Activated T-cell treated with anti-CD3 and anti-CD28 coated beads for 4 hours (primary cell): ENCODE data around the gene H2BW2.
"Not testable (repeated sequence)": the region's sequence is repeated elsewhere in the genome, so short reads cannot be mapped to it uniquely, and the experiment has no call there.

Experiments used
- DNase-seq: peaks from one replicate; pipeline ENCODE4 v3.0.0-alpha.2; 2020

The H2BW2 gene

DNA sequence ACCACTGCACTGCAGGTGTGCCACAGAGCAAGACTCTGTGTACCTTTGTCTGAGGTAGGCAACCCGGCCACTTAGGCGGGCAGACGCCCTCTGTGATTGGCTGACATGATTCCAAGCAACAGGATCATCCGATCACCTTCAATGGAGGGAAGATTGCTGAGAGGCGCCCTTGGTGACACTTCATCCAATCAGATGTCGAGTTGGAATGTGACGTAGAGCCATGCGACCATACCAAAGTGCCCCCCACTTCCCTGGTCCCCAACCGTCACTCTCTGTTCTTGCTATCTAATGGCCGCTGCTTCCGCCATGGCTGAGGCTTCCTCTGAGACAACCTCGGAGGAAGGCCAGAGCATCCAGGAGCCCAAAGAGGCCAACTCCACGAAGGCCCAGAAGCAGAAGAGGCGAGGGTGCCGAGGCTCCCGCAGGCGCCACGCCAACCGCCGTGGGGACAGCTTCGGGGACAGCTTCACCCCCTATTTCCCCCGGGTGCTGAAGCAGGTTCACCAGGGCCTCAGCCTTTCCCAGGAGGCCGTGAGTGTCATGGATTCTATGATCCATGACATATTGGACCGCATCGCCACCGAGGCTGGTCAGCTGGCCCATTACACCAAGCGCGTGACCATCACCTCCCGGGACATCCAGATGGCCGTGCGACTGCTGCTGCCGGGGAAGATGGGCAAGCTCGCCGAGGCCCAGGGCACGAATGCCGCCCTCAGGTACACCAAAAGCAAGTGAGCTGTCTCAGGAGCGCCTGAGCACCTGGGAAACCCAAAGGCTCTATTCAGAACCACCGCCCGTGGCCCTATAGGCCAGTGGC lies at the start of gene H2BW2:
Gene H2BW2, plus strand, starts transcription at position 268 of the 817 bp plus-strand sequence. Its CDS starts 39 bp downstream, at position 307.
- DNase-seq, result no peak

- no peak for DNase-seq
Measured at GRCh38 chrX:103999234-103999633, 40.5 kb upstream of the H2BW2 start.

DNA sequence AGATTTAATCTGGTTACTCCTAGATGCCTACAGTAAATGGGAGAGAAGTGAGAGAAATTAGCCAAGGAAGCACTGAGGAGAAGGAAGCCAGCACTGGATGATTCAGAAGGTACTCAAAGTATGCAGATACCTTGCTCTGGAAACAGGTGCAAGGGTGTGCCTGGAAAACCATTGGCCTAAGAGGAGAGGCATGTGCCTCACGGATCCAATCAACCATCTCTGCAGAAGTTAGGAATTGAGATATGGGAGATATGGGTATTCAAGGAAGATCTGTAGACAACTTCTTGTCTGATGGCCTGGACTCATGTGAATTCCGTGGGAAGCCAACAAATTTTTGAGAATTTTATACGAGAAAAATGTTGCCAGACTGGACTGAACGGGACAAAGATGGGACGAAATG lies 30.9 kb upstream of the H2BW2 start:
- no peak for DNase-seq

DNA sequence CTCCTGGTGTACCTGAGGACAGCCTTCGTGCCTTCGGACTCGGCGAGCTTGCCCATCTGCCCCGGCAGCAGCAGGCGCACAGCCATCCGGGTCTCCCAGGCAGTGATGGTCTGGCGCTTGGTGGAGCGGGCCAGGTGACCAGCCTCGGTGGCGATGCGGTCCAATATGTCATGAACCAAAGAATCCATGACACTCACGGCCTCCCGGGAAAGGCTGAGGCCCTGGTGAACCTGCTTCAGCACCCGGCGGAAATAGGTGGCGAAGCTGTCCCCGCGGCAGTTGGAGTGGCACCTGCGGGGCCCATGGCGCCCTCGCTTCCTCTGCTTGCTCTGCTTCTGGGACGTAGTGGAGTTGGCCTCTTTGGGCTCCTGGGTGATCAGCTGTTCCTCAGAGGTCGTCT lies 26.6 kb upstream of the H2BW2 start:
- no peak for DNase-seq

- no peak for DNase-seq
Measured at GRCh38 chrX:104013606-104014005, 26.1 kb upstream of the H2BW2 start, which contains the start of gene H2BW1. Gene H2BW1, minus strand, starts transcription at chrX:104013708. Its CDS starts 132 bp downstream, at chrX:104013576.

- DNase-seq, result not testable (repeated sequence)
Measured at GRCh38 chrX:104015576-104015975, 24.2 kb upstream of the H2BW2 start.

DNA sequence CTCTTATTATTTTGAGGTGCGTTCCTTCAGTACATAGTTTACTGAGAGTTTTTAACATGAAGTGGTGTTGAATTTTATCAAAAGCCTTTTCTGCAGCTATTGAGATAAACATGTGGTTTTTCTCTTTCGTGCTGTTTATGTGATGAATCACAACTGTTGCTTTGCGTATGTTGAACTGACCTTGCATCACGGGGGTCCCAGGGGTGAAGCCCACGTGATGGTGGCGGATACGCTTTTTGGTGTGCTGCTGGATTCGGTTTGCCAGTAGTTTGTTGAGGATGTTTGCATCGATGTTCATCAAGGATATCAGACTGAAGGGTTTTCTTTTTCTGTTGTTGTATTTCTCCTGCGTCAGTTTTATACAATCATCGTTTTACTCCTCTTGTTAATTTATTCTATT lies 21.6 kb upstream of the H2BW2 start:
- no peak for DNase-seq

- no peak for DNase-seq
Measured at GRCh38 chrX:104041003-104041402, 1.2 kb downstream of the H2BW2 start.

DNA sequence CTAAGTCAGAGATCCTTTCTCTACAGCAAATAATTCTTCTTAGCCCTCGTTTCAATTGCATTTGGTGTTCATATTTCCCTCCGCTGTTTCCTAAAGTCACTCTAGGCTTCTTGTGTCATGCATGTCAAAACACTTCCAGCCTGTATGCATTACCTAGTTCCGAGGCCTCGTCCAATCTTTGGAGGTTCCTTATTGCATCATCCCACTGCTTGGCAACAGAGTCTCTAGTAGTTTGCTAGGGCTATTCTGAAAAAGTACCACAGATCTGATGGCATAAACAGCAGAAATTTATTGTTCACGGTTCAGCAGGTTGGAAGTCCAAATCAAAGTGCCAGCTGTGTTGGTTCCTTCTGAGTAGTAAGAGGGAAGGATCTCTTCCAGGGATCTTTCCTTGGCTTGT lies 5.9 kb downstream of the H2BW2 start:
- no peak for DNase-seq

GRCh38 chrX:104047171-104047570 lies 7.4 kb downstream of the H2BW2 start:
- DNase-seq, result no peak

DNA sequence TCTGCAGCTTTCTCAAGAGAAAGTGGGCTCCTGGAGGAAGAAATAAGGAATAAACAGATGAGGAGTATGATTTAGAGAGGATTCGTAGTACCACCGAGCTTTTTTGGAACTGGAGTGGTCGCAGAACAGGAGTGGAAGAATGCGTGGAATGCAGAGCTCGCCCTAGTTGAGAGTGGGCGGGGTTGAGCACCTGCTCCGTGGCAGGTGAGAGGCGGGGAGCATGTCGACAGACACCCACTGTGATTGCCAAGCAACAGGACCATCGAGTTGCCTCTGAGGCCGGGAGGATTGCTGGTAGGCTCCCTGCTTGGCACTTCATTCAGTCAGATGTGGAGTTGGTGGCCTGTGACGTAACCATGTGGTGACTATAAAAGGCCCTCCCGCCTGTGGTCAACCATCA lies 15.2 kb downstream of the H2BW2 start:
- not testable (repeated sequence) for DNase-seq

- not testable (repeated sequence) for DNase-seq
Measured at GRCh38 chrX:104062636-104063035, 22.9 kb downstream of the H2BW2 start.

GRCh38 chrX:104075778-104076445 lies 36.2 kb downstream of the H2BW2 start, which contains the start of gene TMSB15C:
Gene TMSB15C, minus strand, starts transcription at chrX:104076236.
- DNase-seq, result not testable (repeated sequence)

GRCh38 chrX:104077854-104078253 lies 38.1 kb downstream of the H2BW2 start:
- DNase-seq, result not testable (repeated sequence)

GRCh38 chrX:104084063-104084462 lies 44.3 kb downstream of the H2BW2 start:
- DNase-seq, result no peak

GRCh38 chrX:104084534-104085277 lies 45.0 kb downstream of the H2BW2 start:
- no peak for DNase-seq

DNA sequence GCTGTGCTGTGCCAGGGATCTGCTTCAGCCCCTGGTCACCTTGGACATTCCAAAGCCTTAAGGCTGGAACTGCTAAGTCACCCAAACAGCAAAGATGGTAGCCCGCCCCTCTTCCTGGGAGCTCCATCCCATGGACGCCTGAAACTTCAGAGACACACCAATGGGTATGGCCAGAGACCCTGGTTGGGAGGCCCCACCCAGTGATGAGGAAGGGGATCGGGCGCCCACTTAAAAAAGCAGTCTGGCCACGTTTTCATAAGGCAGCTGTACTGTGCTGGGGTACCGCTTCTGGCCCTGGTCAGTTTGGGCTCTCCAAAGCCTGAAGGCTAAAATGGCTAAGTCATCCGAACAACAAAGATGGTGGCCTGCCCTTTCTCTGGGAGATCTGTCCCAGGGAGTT lies 45.7 kb downstream of the H2BW2 start:
- DNase-seq, result no peak

GRCh38 chrX:104085919-104086318 lies 46.2 kb downstream of the H2BW2 start:
- no peak for DNase-seq
